Hepatocyte (in vitro differentiated cells): ENCODE results near the gene OLIG2. TPM values are rescaled to one million over a fixed set of nuclear protein-coding genes. Genes with fewer than 3 reads are reported as not detected.

Experiments
- DNase-seq: peaks from one replicate; pipeline ENCODE4 v3.0.0-alpha.2; 2016; ENCODE audit warnings: low spot score
- H2AFZ ChIP-seq: fragments of 200-600 bp; sonication (generic); 2 replicates; pipeline ENCODE4 v1.6.0; 2016; ENCODE audit warnings: antibody characterized with exemption, mild to moderate bottlenecking
- H3K27ac ChIP-seq: fragments of 200-600 bp; sonication (generic); 2 replicates; pipeline ENCODE4 v1.5.1; 2016; ENCODE audit warnings: mild to moderate bottlenecking
- H3K27me3 ChIP-seq: fragments of 200-600 bp; sonication (generic); 2 replicates; pipeline ENCODE4 v1.6.1; 2016
- H3K36me3 ChIP-seq: fragments of 200-600 bp; sonication (generic); replicated peaks from 2 replicates; pipeline ENCODE4 v1.5.1; 2016; ENCODE audit warnings: low read depth; ENCODE audit not compliant: insufficient read depth
- H3K4me1 ChIP-seq: fragments of 200-600 bp; sonication (generic); 2 replicates; pipeline ENCODE4 v1.5.1; 2016; ENCODE audit warnings: mild to moderate bottlenecking, moderate library complexity; ENCODE audit not compliant: insufficient read depth
- H3K4me2 ChIP-seq: fragments of 200-600 bp; sonication (generic); 2 replicates; pipeline ENCODE4 v1.6.0; 2016
- H3K4me3 ChIP-seq: fragments of 200-600 bp; sonication (generic); 2 replicates; pipeline ENCODE4 v1.5.1; 2016; ENCODE audit warnings: mild to moderate bottlenecking
- H3K79me2 ChIP-seq: fragments of 200-600 bp; sonication (generic); 2 replicates; pipeline ENCODE4 v1.6.0; 2017; ENCODE audit warnings: mild to moderate bottlenecking
- H3K9me2 ChIP-seq: fragments of 200-600 bp; sonication (generic); replicated peaks from 2 replicates; pipeline ENCODE4 v1.6.0; 2017; ENCODE audit warnings: mild to moderate bottlenecking; ENCODE audit not compliant: insufficient read depth
- H3K9me3 ChIP-seq: fragments of 200-600 bp; sonication (generic); 2 replicates; pipeline ENCODE4 v1.5.1; 2016; ENCODE audit warnings: low read depth, mild to moderate bottlenecking
- H4K20me1 ChIP-seq: fragments of 200-600 bp; sonication (generic); 2 replicates; pipeline ENCODE4 v1.6.0; 2016; ENCODE audit warnings: mild to moderate bottlenecking; ENCODE audit not compliant: insufficient read depth, poor library complexity, severe bottlenecking
- EZH2 ChIP-seq: fragments of 200-600 bp; sonication (generic); IDR thresholded peaks from 2 replicates; pipeline ENCODE4 v1.6.1; 2016; ENCODE audit warnings: antibody characterized with exemption, mild to moderate bottlenecking, borderline replicate concordance
- EZH2phosphoT487 ChIP-seq: fragments of 200-600 bp; sonication (generic); IDR thresholded peaks from one replicate; pipeline ENCODE4 v1.6.1; 2018; ENCODE audit warnings: antibody characterized with exemption, mild to moderate bottlenecking, low read depth, moderate library complexity; ENCODE audit not compliant: unreplicated experiment, severe bottlenecking
- WGBS: methylation state at CpG from one replicate; pipeline ENCODE4 v1.1.6; 2016; ENCODE audit warnings: low lambda C conversion rate; ENCODE audit errors: missing lambda C conversion rate; 5-methylcytosine and 5-hydroxymethylcytosine counted together
- polyA plus RNA-seq: library from polyadenylated mRNA; unstranded; fragments of >200 nt; fragmentation: Nextera tagmentation; extraction: Ambion mirVana; gene quantifications from 2 replicates; pipeline ENCODE4 v1.2.1, GENCODE V29; 2016
- total RNA-seq: library from RNA; depleted of rRNA; stranded (reverse); fragments of >200 nt; gene quantifications from 2 replicates; pipeline ENCODE4 v1.2.3, GENCODE V29; 2014
- TF ChIP-seq, protein P1 (sequence below): fragments of 200-600 bp; sonication (generic); IDR thresholded peaks from 2 replicates; pipeline ENCODE4 v1.5.1; 2016; ENCODE audit warnings: antibody characterized with exemption, mild to moderate bottlenecking; ENCODE audit not compliant: poor library complexity

The OLIG2 gene
- total and polyA plus RNA-seq, 2 experiments from 2014 or later: not detected

DNA sequence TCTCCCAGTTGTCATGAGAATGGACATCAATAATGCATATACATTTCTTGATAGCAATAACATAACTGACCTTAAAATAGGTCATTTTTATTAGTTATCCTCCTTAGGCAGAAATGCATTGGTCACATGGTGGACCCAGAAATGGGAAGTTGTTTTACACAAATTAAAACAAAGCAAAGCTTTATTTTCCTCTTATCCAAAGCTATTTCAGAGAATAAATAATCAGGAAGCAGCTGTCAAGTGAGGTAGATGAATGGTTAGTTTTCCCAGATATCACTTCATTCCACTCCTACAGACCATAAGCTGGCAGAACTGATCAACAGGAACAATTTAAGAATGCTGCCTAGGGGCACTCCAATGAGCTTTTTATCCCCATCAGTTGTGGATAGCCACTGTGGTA, 28.2 kb downstream of the OLIG2 start:
- Histone ChIP-seq H3K4me2 (no peak overlapping the region), H4K20me1 (no peaks in the 10 kb centered on the region), H3K9me3 (no peaks in the 10 kb centered on the region), H3K36me3 (no peaks in the 10 kb centered on the region), H3K9me2 (no peaks in the 10 kb centered on the region), H3K79me2 (no peaks in the 10 kb centered on the region), H3K4me3 (no peak overlapping the region), H3K4me1 (no peaks in the 10 kb centered on the region), H3K27me3 (peaks cover 4% of the 10 kb centered on the region), H3K27ac (no peak overlapping the region), H2AFZ (no peak overlapping the region)
- DNase-seq: no peak
- no peak for TF ChIP-seq EZH2phosphoT487
- TF ChIP-seq, protein P1, sequence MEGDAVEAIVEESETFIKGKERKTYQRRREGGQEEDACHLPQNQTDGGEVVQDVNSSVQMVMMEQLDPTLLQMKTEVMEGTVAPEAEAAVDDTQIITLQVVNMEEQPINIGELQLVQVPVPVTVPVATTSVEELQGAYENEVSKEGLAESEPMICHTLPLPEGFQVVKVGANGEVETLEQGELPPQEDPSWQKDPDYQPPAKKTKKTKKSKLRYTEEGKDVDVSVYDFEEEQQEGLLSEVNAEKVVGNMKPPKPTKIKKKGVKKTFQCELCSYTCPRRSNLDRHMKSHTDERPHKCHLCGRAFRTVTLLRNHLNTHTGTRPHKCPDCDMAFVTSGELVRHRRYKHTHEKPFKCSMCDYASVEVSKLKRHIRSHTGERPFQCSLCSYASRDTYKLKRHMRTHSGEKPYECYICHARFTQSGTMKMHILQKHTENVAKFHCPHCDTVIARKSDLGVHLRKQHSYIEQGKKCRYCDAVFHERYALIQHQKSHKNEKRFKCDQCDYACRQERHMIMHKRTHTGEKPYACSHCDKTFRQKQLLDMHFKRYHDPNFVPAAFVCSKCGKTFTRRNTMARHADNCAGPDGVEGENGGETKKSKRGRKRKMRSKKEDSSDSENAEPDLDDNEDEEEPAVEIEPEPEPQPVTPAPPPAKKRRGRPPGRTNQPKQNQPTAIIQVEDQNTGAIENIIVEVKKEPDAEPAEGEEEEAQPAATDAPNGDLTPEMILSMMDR: no peak
- no peak for TF ChIP-seq EZH2

DNA sequence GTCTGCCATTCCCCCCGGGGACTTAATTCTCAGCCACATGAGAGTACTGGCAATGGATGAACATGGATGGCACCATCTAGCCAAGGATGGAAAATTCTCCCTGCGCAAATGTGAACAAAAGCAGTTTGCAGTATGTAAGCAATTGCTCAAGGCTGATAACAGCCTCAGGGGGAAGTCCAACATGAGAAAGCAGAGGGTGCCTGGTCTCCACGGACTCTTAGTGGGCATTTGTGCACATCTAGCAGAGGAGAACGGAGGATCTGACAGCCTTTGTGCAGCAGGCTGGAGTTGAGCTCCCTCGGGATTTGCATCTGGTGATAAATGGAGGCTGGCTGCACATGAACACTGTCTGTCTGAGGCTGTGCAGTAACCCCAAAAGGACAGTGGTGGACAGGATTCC, 30.3 kb downstream of the OLIG2 start:
- no peaks in the 10 kb centered on the region for H4K20me1 ChIP-seq
- H3K36me3 ChIP-seq: no peaks in the 10 kb centered on the region
- TF ChIP-seq, protein P1: no peak
- TF ChIP-seq EZH2 (no peak), EZH2phosphoT487 (no peak)
- H3K9me3 ChIP-seq: no peaks in the 10 kb centered on the region
- no peaks in the 10 kb centered on the region for H3K4me1 ChIP-seq
- H3K27ac ChIP-seq: no peak overlapping the region
- H3K27me3 ChIP-seq: peaks cover 22% of the 10 kb centered on the region
- H3K79me2 ChIP-seq: no peaks in the 10 kb centered on the region
- no peak overlapping the region for H3K4me2 ChIP-seq
- no peak overlapping the region for H2AFZ ChIP-seq
- H3K9me2 ChIP-seq: no peaks in the 10 kb centered on the region
- DNase-seq: no peak
- H3K4me3 ChIP-seq: no peak overlapping the region
- WGBS: 82% methylated on average over 5 of the region's 5 CpGs

DNA sequence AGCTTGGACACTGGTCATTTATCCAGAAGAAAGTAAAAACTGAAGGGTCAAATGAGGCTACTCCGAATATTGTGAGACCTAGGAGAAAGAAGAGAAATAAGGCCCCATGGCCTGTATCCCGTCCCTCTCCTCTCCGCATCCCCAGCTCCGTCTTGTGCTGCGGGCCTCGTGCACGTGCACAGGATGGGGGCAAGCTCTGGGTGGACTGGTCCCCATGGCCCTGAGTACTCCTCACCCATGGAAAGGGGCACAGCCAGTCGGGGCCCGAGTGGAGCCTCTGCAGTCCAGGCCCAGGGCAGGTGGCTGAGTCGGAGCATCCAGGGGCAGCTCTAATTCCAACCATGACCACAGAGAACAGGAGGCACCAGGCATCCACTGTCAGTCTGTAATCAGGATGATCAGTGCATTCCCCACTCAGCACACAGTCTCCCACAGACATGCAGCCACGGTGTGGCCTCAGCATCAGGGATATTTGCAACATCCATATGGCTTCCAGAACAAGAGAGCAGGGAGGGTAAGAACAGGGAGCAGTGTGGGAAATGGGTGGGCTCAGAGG, 31.7 kb downstream of the OLIG2 start:
- H3K27ac ChIP-seq: no peak overlapping the region
- TF ChIP-seq EZH2: no peak
- TF ChIP-seq EZH2phosphoT487: no peak
- TF ChIP-seq, protein P1: no peak
- H3K9me2 ChIP-seq: no peaks in the 10 kb centered on the region
- no peaks in the 10 kb centered on the region for H4K20me1 ChIP-seq
- H3K36me3 ChIP-seq: no peaks in the 10 kb centered on the region
- H3K4me2 ChIP-seq: no peak overlapping the region
- peaks cover 31% of the 10 kb centered on the region for H3K27me3 ChIP-seq
- no peak for DNase-seq
- H3K4me1 ChIP-seq: no peaks in the 10 kb centered on the region
- H3K9me3 ChIP-seq: no peaks in the 10 kb centered on the region
- no peak overlapping the region for H2AFZ ChIP-seq
- no peaks in the 10 kb centered on the region for H3K79me2 ChIP-seq
- no peak overlapping the region for H3K4me3 ChIP-seq
- WGBS: 93% methylated on average over 11 of the region's 11 CpGs

DNA sequence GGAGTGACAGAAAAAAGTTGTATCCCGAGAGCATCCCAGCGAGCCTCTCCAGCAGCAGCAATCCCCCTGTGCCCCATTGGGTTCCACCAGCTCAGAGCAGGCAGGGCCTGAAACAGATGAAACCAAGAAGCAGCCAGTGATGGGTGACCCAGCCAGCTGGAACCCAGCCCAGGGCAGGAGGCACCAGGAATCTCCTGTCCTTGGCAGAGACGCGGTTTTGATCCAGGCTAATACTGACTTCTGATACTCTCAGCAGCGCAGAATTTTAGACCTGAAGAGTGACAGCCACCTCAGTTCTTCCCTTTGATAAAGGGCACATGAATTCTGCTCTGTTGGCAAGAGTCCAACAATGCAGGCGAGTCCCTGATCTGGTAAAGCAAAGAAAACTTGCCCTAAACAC, 32.8 kb downstream of the OLIG2 start:
- Histone ChIP-seq H2AFZ (no peak overlapping the region), H3K27me3 (peaks cover 35% of the 10 kb centered on the region), H3K27ac (no peak overlapping the region), H4K20me1 (no peaks in the 10 kb centered on the region), H3K9me2 (no peaks in the 10 kb centered on the region), H3K4me3 (no peak overlapping the region), H3K36me3 (no peaks in the 10 kb centered on the region), H3K9me3 (no peaks in the 10 kb centered on the region), H3K4me2 (no peak overlapping the region), H3K4me1 (no peaks in the 10 kb centered on the region), H3K79me2 (no peaks in the 10 kb centered on the region)
- TF ChIP-seq EZH2phosphoT487: no peak
- TF ChIP-seq EZH2: no peak
- TF ChIP-seq, protein P1: no peak
- 76% methylated on average over 6 of the region's 6 CpGs for WGBS
- no peak for DNase-seq
